Stimulated activated CD4-positive, alpha-beta T cell treated with anti-CD3 and anti-CD28 coated beads, Interleukin-4, amount 100 ng/mL, for 24 hours (primary cell): ENCODE measurements around the gene B3GNT9.

Source experiments
- DNase-seq: peaks from one replicate; pipeline ENCODE4 v3.0.0-alpha.2; 2020

Gene B3GNT9

GRCh38 chr16:67184995-67185650, 34.3 kb upstream of the B3GNT9 start:
- peak; percentile 88 for DNase-seq

DNA sequence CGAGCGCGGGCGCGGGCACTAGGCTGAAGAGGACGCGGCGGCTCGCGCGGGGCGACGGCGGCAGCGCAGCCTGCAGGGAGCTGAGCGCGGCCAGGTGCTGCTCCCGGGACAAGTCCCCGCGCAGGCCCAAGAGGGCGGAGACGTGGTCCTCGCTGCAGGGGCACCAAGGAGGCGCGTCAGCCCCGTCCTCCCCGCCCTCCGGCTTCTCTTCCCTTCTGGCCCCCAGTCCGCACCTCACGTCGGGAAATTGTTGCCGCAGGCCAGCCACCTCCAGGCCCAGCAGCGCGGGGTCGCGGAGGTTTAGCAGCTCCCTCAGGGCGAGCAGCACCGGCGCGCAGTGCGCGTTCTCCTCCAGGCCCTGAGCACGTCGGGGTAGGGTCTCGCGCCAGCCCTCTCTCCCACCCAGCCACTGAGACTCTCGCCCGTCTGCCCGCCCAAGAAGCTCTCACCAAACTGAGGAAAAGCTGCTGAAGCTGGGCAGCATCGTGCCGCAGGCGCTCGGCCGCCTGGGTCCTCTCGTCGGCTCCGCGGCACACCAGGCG, 33.7 kb upstream of the B3GNT9 start:
- DNase-seq = no peak

DNA sequence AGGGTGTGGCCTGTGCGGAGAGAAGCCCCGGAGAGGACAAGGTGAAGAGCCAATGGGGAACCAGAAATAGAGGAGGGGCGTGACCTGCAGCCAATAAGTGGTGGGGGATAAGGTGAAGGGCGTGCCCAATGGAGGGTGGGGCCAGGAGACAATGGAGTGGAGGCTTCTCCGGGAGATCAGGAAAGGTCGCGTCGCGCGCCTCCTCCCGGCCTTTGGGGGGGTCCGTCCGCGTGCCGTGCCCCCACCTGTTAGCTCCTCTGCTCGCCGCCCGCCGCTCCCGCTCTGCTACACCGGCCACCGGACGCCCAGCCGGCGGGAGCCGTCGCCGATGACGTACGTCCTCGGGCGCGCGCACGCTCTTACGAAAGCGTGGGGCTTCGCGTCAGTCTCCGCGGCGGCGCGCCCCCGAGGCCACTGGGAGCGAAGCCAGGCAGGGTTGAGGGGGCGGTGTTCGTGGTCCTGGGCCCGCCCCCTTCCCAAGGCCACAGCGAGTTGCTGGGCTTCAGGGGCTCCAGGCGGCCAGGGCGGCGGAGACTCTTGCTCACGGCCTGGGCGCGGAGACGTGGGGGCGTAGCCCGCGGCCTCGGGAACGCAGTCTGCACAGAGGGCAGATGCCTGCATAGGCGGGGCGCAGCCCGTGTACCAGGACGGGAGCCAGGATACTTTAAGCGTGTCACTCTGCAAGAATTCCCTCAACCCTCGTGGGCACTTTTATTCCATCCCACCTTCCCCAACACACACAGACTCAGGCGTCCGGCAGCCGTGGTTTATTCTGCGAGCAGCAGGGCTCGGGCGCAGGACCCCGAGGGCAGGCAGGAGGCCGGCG, 33.0 kb upstream of the B3GNT9 start, which contains the start of gene MATCAP1:
Gene MATCAP1 (minus strand): TSS at position 337 of the 826 bp plus-strand sequence. CDS start 3,353 bp downstream, outside the sequence.
- peak; percentile 96 for DNase-seq

GRCh38 chr16:67183284-67183626, 32.5 kb upstream of the B3GNT9 start:
- no peak for DNase-seq

- no peak for DNase-seq
These were observed 31.5 kb upstream of the B3GNT9 start for GRCh38 chr16:67182288-67182687.

GRCh38 chr16:67181346-67181745, 30.5 kb upstream of the B3GNT9 start:
- no peak for DNase-seq

GRCh38 chr16:67180166-67180565, 29.4 kb upstream of the B3GNT9 start:
- no peak for DNase-seq

DNA sequence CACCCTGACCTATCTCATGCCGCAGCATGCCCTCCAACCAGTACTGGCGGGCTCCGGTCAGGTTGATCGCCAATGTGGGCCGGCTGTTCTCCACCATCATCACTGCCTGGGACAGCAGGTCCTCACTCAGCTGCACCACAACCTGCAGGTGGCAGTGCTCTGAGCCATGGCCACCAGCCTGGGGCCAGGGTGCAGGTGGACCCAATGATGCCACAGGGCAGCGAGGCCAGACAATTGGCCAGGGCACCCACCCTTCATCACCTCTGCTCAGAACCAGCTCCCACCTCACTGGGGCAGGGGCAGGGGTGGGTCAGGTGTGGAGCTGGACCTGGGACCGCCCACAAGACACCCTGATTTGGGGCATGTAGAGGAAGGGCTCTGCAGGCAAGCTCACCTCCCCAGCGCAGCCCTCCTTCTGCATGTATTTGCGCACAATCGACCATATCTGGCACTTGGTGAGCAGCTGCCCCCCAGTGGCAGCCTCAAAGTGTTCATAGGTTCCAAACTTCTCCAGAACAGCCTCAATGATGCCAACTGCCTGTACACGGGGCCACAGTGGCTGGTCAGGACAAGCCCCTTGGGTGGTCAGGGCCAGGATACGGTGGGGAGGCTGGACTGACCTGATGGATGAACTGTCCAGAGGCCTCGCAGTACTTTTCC, 28.8 kb upstream of the B3GNT9 start:
- no peak for DNase-seq

DNA sequence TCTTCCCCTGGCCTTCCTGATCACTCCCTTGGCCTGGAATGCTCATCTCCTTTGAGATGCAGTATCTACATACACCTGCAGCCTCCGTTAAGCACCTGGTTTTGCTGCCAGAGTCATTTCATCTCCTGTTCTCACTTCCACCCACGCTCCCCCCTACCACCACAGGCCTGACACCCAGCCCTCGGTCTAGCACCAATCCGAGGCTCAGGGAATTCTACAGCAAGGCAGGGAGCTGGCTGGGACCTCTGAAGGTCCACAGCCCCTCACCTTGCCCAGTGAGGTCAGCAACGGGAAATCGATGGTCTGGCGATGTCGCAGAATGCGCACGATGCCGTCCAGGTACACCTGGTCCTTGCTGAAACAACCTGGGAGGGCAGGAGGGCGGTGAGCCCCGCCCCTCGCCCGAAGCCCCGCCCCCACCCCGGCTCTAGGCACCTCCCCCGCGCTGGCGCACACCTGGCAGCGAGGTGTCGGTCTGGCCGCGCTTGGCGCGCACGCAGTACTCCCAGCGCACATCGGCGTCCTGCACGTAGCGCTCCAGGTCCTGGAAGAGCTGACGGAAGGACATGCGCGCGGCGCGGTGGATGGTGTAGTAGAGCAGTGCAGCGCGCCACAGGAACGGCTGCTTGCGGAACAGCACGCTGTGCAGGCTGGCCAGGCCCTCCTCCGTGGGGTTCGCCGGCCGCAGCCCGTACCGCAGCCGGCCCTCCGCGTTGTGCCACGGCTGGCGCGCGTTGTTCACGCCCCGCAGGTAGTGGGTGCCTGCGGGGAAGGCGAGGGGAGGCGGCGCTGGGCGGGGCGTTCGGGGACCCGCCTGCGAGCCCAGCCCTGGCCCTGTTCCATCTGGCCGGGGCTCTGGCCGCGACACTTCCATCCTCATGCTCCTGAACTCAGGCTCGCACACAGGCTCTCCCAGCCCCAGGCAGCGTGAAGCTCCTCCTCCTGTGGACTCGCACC, 27.2 kb upstream of the B3GNT9 start:
- DNase-seq = peak; percentile 42

GRCh38 chr16:67176662-67177061, 25.9 kb upstream of the B3GNT9 start:
- DNase-seq = no peak

GRCh38 chr16:67174706-67175231, 24.0 kb upstream of the B3GNT9 start:
- DNase-seq = no peak

GRCh38 chr16:67173808-67174705, 23.3 kb upstream of the B3GNT9 start:
- DNase-seq = peak; percentile 61

DNA sequence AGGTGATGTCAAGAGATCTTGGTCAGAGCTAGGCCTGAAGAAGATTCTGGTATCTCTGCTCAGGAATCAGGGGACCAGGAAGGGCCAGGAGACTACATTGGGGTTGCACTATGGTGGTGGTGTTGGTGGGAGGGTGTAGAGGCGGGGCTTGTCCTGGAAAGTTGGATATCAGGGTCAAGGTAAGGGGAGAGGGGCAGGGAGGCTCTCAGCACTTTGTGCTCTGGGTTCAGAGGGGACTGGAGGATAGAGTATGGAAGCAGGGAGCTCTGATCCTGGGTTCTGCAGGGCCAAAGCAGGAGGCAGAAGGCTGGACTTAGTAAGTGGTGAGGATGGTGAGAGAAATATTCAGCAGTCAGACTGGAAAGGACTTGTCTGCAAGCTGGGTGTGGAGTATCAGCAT, 22.5 kb upstream of the B3GNT9 start:
- no peak for DNase-seq

DNA sequence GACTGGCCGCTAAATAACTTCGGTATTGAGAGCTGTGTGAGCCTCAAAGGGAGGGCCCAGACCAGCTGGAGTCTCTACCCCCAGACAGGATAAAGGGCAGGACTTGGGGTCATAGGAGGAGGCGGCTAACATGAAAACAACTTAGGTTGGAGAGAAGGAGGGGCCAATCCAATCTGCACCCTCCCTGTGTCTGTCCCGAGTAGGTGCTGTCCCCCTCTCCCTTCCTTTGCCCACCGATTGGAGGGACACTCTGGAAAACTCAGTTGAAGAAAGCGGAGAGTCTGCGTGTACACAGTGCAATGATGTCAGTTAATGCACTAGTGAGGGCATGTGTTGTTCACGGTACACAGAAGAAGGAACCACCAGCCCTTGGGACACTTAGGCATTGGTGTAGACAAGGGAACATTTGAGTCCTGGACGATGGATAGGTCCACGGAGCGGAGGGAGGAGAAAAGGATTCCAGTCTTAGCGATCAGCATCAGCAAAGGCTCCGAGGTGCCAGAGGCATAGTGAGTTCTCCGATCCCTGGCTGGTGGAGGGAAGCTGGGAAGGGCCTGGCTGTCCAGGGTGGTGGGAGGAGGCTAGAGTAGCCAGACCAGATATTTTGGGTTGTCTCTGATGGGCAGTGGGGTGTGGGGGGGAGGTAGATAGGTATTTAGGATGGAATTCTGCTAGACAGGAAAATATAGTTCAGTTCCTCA, 20.3 kb upstream of the B3GNT9 start:
- DNase-seq = no peak

DNA sequence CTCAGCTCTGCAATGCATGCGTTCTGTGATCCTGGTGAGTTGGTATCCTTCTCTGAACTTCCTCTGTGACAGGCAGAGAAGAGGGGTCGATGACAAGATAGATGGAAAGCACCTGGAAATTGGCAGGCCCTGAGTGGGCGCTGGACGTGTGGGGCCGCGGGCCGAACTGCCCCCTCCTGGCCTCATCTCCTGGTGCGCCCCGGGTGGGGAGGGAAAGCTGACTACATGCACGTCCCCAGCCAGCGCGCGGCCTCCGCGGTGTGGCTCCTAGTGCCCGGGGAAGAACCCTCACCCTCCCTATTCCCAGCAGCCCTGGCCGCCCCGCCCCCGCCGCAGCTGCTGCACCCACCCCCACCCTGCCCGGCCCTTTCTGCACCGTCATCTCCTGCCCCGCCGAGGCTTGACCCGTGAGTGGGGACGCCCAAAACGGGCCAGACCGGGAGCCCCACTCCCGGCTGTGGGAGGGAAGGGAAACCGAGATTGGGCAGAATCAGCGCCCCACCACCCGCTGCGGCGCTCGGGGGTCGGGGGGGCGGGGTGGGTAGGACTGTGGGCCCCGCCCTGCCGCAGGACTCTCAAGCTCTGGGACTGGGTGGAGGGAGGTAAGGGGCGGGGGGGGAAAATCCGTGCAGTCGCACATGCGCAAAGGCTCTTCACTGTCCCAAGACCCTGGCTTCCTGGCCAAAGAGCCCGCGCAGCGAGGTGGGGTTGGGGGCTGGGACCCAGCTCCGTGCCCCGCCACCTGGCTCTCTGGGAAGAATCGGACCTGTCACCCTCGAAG, 19.6 kb upstream of the B3GNT9 start, which contains the start of gene NOL3:
Gene NOL3 (plus strand): TSS at position 371 of the 781 bp plus-strand sequence.
- DNase-seq = peak; percentile 30

DNA sequence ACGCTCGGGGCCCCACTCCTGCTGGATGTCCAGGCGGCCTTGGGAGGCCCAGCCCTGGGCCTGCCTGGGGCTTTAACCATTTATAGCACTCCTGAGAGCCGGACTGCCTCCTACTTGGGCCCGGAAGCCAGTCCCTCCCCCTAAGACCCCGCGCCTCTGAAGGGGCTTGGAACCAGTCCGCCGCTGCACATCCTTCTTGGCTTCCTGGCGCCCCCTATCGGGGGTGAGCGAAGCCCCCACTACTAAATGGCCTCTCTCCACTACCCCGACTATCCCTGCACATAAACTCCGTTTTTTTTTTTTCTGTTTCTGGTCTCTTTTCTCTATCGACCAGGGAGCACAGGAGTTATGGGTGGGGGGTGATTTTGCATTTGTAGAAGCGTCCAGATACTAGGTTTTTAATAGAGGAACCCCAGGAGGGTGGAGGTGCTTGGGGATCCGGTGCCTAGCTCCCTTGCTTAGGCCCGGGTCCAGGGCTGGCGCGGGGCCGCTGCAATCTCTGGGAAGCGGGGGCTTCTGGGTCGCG, 18.9 kb upstream of the B3GNT9 start:
- peak; percentile 36 for DNase-seq

DNA sequence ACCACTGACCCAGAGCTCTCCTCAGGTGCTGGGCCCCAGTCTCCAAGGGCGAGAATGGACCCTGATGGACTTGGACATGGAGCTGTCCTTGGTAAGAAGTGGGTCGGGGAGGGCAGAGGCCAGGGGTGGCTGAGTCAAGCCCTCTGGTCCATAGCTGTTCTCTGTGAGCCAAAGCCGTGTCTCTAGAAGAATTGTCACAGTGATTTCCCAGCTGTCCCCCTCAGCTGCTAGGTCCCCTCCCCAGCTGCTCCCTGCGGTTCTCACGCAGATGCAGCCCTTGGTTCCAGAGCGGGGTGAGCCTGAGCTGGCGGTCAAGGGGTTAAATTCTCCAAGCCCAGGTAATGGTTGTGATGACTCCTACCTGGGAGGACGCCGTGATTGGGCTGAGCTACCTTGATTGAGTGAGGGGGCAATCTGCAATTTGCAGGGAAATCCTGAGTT, 18.2 kb upstream of the B3GNT9 start:
- no peak for DNase-seq

DNA sequence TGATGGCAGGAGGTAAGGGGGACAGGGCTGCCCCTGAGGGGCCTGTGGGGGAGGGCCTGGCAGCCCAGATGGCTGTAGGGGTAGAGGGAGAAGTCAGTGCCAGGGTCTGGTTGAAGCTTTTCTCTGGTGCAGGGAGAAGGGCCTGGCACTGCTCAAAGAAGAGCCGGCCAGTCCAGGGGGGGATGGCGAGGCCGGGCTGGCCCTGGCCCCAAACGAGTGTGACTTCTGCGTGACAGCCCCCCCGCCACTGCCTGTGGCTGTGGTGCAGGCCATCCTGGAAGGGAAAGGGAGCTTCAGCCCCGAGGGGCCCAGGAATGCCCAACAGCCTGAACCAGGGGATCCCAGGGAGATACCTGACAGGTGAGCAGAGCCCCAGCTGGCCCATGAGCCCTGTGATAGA, 16.8 kb upstream of the B3GNT9 start:
- no peak for DNase-seq

DNA sequence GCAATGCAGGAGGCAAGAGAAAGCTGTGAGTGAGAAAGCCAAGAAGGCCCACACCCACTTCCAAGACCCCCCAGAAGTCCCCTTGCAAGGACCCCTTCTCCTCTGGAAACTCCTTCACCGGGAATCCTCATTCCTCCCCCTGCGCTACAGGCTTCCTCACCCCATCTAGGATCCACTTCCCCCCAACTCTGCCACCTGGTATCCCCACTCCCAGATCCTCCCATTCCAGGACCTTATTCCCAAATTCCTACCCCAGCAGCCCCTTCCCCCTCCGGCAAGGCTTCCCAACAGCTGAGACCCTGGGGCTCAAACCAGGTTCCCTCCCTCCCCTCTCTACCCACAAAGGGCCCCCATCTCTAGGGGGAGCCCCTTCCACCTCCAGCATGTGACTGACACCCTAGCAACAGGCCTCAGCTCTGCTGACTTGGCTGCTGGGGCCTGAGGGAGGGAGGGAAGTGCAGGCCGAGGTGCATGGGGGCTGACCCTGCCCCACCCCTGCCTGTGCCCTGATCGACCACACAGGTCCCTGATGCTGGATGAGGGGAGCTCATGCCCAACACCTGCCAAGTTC, 15.9 kb upstream of the B3GNT9 start:
- no peak for DNase-seq
